GM12878 (cell line): ENCODE results near the gene OTOF. TPM values are rescaled to one million over a fixed set of nuclear protein-coding genes. Genes with fewer than 3 reads are reported as not detected.
A peak's percentile ranks its signal among the peaks of the same experiment; 100 is the strongest.

Experiments used
- ATAC-seq: fragments of 200-7000 bp; cut with Tn5 transposase; 3 replicates; pipeline ENCODE4 v1.9.1; 2020; ENCODE audit warnings: mild to moderate bottlenecking, moderate library complexity
- BruUV-seq: library from RNA; stranded (reverse); fragments of 400-500 nt; replicated peaks from 2 replicates; lab custom pipeline; 2021; lab: Mats Ljungman, UMichigan
- CTCF ChIA-PET: fragments of 300-600 bp; sonication (Branson Sonifier 250); formaldehyde crosslinking; extraction: SDS; loops from one replicate; lab custom pipeline; 2021; ENCODE audit warnings: inconsistent platforms; lab: Yijun Ruan, JAX
- POLR2A ChIA-PET: fragments of 350-600 bp; formaldehyde crosslinking; extraction: SDS; loops from one replicate; lab custom pipeline; 2021; ENCODE audit warnings: inconsistent platforms; lab: Charles Lee
- RAD21 ChIA-PET: fragments of 300-600 bp; sonication (Branson Sonifier 250); formaldehyde crosslinking; loops from one replicate; lab custom pipeline; 2023; ENCODE audit warnings: antibody characterized with exemption; ENCODE audit not compliant: unreplicated experiment; lab: Charles Lee
- SMC1A ChIA-PET: fragments of 300-600 bp; sonication (Branson Sonifier 250); formaldehyde crosslinking; loops from one replicate; lab custom pipeline; 2023; ENCODE audit not compliant: unreplicated experiment, uncharacterized antibody; lab: Charles Lee
- DNase-seq: peaks from one replicate; pipeline ENCODE4 v3.0.0-alpha.2; 2011; ENCODE audit warnings: low read depth, low spot score
- FAIRE-seq: peaks from 3 replicates; lab custom pipeline; 2011; peaks lifted over from hg19 to GRCh38; lab: Jason Lieb, UNC
- H2AFZ ChIP-seq: 2 replicates; pipeline ENCODE4 v1.6.0; 2011; ENCODE audit warnings: low read depth, low read length, control low read depth; ENCODE audit not compliant: control insufficient read depth
- H3K27ac ChIP-seq: 2 replicates; pipeline ENCODE4 v1.5.1; 2011; ENCODE audit warnings: control low read depth; ENCODE audit not compliant: control insufficient read depth, insufficient read depth
- H3K27me3 ChIP-seq, 2 experiments: replicated peaks in 1 of 2; 2 replicates each; pipeline versions ENCODE4 v1.6.0 to v1.6.1; 2011; ENCODE audit warnings: low read length in 1 of 2; ENCODE audit not compliant: control insufficient read depth in 2 of 2, insufficient read depth in 2 of 2
- H3K36me3 ChIP-seq, 2 experiments: 2 replicates each; pipeline ENCODE4 v1.5.1; 2011; ENCODE audit warnings: low read length in 1 of 2; ENCODE audit not compliant: control insufficient read depth in 2 of 2, insufficient read depth in 2 of 2
- H3K4me1 ChIP-seq: 2 replicates; pipeline ENCODE4 v1.6.1; 2011; ENCODE audit warnings: mild to moderate bottlenecking, low read length, moderate library complexity, mixed read lengths; ENCODE audit not compliant: control insufficient read depth, insufficient read depth
- H3K4me2 ChIP-seq: 2 replicates; pipeline ENCODE4 v1.6.0; 2011; ENCODE audit warnings: control low read depth; ENCODE audit not compliant: control insufficient read depth, insufficient read depth
- H3K4me3 ChIP-seq: fragments of 200-600 bp; sonication (generic); 2 replicates; pipeline ENCODE4 v1.5.1; 2016
- H3K79me2 ChIP-seq: 2 replicates; pipeline ENCODE4 v1.6.0; 2011; ENCODE audit warnings: low read length; ENCODE audit not compliant: control insufficient read depth, insufficient read depth
- H3K9ac ChIP-seq: 2 replicates; pipeline ENCODE4 v1.8.0; 2011; ENCODE audit warnings: low read length, control low read depth, mixed read lengths; ENCODE audit not compliant: control insufficient read depth, insufficient read depth
- H3K9me3 ChIP-seq: replicated peaks from 3 replicates; pipeline ENCODE4 v1.5.1; 2011; ENCODE audit warnings: mild to moderate bottlenecking, low read length; ENCODE audit not compliant: control insufficient read depth, insufficient read depth
- H4K20me1 ChIP-seq: 2 replicates; pipeline ENCODE4 v1.6.0; 2011; ENCODE audit not compliant: control insufficient read depth, insufficient read depth
- CHD2 ChIP-seq: IDR thresholded peaks from 2 replicates; pipeline ENCODE4 v1.6.1; 2011; ENCODE audit warnings: low read depth, low read length, improper control_type of control experiment, borderline replicate concordance
- FOXK2 ChIP-seq: fragments of 450-650 bp; IDR thresholded peaks from 2 replicates; pipeline ENCODE4 v1.6.1; 2017; ENCODE audit warnings: mild to moderate bottlenecking, moderate library complexity
- HDGF ChIP-seq: fragments of 450-650 bp; IDR thresholded peaks from 2 replicates; pipeline ENCODE4 v1.6.1; 2016; ENCODE audit warnings: antibody characterized with exemption
- IRF3 ChIP-seq: fragments of 450-650 bp; IDR thresholded peaks from 2 replicates; pipeline ENCODE4 v1.6.1; 2014; ENCODE audit warnings: mild to moderate bottlenecking
- IRF4 ChIP-seq: IDR thresholded peaks from 2 replicates; pipeline ENCODE4 v1.6.1; 2011; ENCODE audit warnings: low read depth, low read length
- LARP7 ChIP-seq: fragments of 450-650 bp; IDR thresholded peaks from 2 replicates; pipeline ENCODE4 v1.6.1; 2017; ENCODE audit warnings: mild to moderate bottlenecking
- MEF2B ChIP-seq: fragments of 450-650 bp; IDR thresholded peaks from 2 replicates; pipeline ENCODE4 v1.6.1; 2018; ENCODE audit warnings: mild to moderate bottlenecking, moderate library complexity; ENCODE audit not compliant: partially characterized antibody, poor library complexity, severe bottlenecking
- MXI1 ChIP-seq: fragments of 150-350 bp; IDR thresholded peaks from 2 replicates; pipeline ENCODE4 v1.6.1; 2011; ENCODE audit warnings: low read depth, mild to moderate bottlenecking, inconsistent platforms, low read length, improper control_type of control experiment
- PBX3 ChIP-seq: IDR thresholded peaks from 2 replicates; pipeline ENCODE4 v1.6.1; 2011; ENCODE audit warnings: mild to moderate bottlenecking, low read depth, low read length, moderate library complexity; ENCODE audit not compliant: insufficient replicate concordance
- PML ChIP-seq: IDR thresholded peaks from 2 replicates; pipeline ENCODE4 v1.6.1; 2012; ENCODE audit warnings: low read length, inconsistent platforms
- POLR2A ChIP-seq: IDR thresholded peaks from 2 replicates; pipeline ENCODE4 v1.6.1; 2011; ENCODE audit warnings: low read depth, mild to moderate bottlenecking, low read length
- POLR2AphosphoS5 ChIP-seq: IDR thresholded peaks from 2 replicates; pipeline ENCODE4 v1.6.1; 2011; ENCODE audit warnings: mild to moderate bottlenecking, low read length, inconsistent platforms
- RUNX3 ChIP-seq: IDR thresholded peaks from 2 replicates; pipeline ENCODE4 v1.6.1; 2012; ENCODE audit warnings: low read length, inconsistent platforms
- TAF1 ChIP-seq: IDR thresholded peaks from 2 replicates; pipeline ENCODE4 v1.6.1; 2011; ENCODE audit warnings: mild to moderate bottlenecking, low read depth, low read length, borderline replicate concordance
- TARDBP ChIP-seq: IDR thresholded peaks from 2 replicates; pipeline ENCODE4 v1.6.1; 2016; ENCODE audit warnings: borderline replicate concordance
- ZNF24 ChIP-seq: fragments of 450-650 bp; IDR thresholded peaks from 2 replicates; pipeline ENCODE4 v1.6.1; 2017; ENCODE audit warnings: antibody characterized with exemption, mild to moderate bottlenecking
- ZSCAN29 ChIP-seq: fragments of 450-650 bp; IDR thresholded peaks from 2 replicates; pipeline ENCODE4 v1.6.1; 2017; ENCODE audit warnings: mild to moderate bottlenecking, moderate library complexity
- WGBS: methylation state at CpG from one replicate; pipeline ENCODE4 v1.1.6; 2016; ENCODE audit warnings: low lambda C conversion rate; ENCODE audit not compliant: insufficient replicate concordance, insufficient coverage; ENCODE audit errors: missing lambda C conversion rate; 5-methylcytosine and 5-hydroxymethylcytosine counted together
- in situ Hi-C: fragments of 300-500 bp; cut with MboI; formaldehyde crosslinking; loops from 9 replicates; pipeline ENCODE4 v1.14.3; 2018; ENCODE audit warnings: mixed read lengths
- intact Hi-C: fragments of 100-400 bp; cut with micrococcal nuclease; formaldehyde crosslinking; loops from one replicate; pipeline ENCODE4 v1.14.2; 2022; ENCODE audit not compliant: unreplicated experiment
- polyA plus RNA-seq, 11 experiments: library from polyadenylated mRNA; depleted of rRNA in 4 of 11; unstranded in 6 of 11; stranded (reverse) in 5 of 11; fragments of >200 nt; fragmentation: Nextera tagmentation in 4 of 11; fragmentation: Illumina TruSeq in 1 of 11; extraction: Ambion mirVana in 4 of 11; extraction: Trizol in 1 of 11; gene quantifications; 1 replicate in 1 of 11; 2 replicates in 10 of 11; pipeline versions ENCODE4 v1.2.1 to v1.2.3, GENCODE V29; 2011 to 2016; ENCODE audit warnings: inconsistent platforms in 2 of 11, missing spikeins in 2 of 11, low read depth in 1 of 11
- total RNA-seq, 4 experiments: library from RNA; depleted of rRNA in 3 of 4; stranded (reverse); fragments of >200 nt in 3 of 4; fragmentation: Illumina TruSeq in 1 of 4; extraction: Trizol in 1 of 4; gene quantifications; 2 replicates each; pipeline versions ENCODE4 v1.2.1 to v1.2.3, GENCODE V29; 2013 to 2021

Gene OTOF
- total and polyA plus RNA-seq, 10 of the 15 experiments (the other 5 are each of a cell fraction or from before 2014, with no cell fraction given), result under 0.01 to 0.31 (median 0.07) TPM; not detected in 6

GRCh38 chr2:26414311-26414710 lies 63.6 kb downstream of the OTOF start:
- RAD21 ChIA-PET, result no interaction called here

More at GRCh38 chr2:26414311-26414710, 63.6 kb downstream of the OTOF start:
- FAIRE-seq, result no peak
- intact Hi-C loops, result no loop called here
- no peak for TF ChIP-seq RUNX3
- TF ChIP-seq ZNF24, result no peak
- TF ChIP-seq TAF1, result no peak
- no peak for TF ChIP-seq PML
- TF ChIP-seq FOXK2, result no peak
- TF ChIP-seq PBX3, result no peak
- no peak for TF ChIP-seq IRF4
- no peak for TF ChIP-seq POLR2AphosphoS5
- no peak for TF ChIP-seq CHD2
- TF ChIP-seq POLR2A, result no peak
- TF ChIP-seq HDGF, result no peak
- TF ChIP-seq LARP7, result no peak
- no peak for TF ChIP-seq TARDBP
- TF ChIP-seq MEF2B, result no peak
- TF ChIP-seq ZSCAN29, result no peak
- TF ChIP-seq MXI1, result no peak
- no peak for TF ChIP-seq IRF3
- TF ChIP-seq, all 136 proteins: peak for 0
- CTCF ChIA-PET, result interaction anchor here (0.9 to 1.0 kb wide), 2 partner anchors 23 to 164 kb away, joined by 3 read pairs; no protein-coding TSS in a partner anchor
- POLR2A ChIA-PET, result no interaction called here
- Histone ChIP-seq H4K20me1 (no peaks in the 10 kb centered on the region), H3K4me2 (no peak overlapping the region), H3K9ac (no peak overlapping the region), H3K4me1 (peaks cover 10% of the 10 kb centered on the region), H3K4me3 (no peak overlapping the region), H3K27ac (no peak overlapping the region), H2AFZ (no peak overlapping the region), H3K9me3 (no peaks in the 10 kb centered on the region), H3K79me2 (no peaks in the 10 kb centered on the region), H3K36me3 (no peaks in the 10 kb centered on the region), H3K27me3 (no peaks in the 10 kb centered on the region)
- in situ Hi-C loops, result no loop called here
- SMC1A ChIA-PET, result interaction anchor here (0.7 kb wide), 1 partner anchor 16 kb away, joined by 3 read pairs; no protein-coding TSS in a partner anchor
- no TSS peak for BruUV-seq
- WGBS, result 83% methylated on average over 3 of the region's 3 CpGs
- ATAC-seq (peak; percentile 18; the same call in 2 of the 3 replicates), DNase-seq (no peak)
